Natural killer cell (primary cell): ENCODE results near the gene GRK6. TPM values are rescaled to one million over a fixed set of nuclear protein-coding genes. Genes with fewer than 3 reads are reported as not detected.

ENCODE experiments used
- ATAC-seq, 3 donors: fragments of 150-1000 bp in 2 of 3; fragments of 200-7000 bp in 1 of 3; cut with Tn5 transposase; 1 replicate in 1 of 3; 2 replicates in 2 of 3; pipeline ENCODE4 v1.10.0; 2021; ENCODE audit warnings: mild to moderate bottlenecking in 2 of 3, moderate library complexity in 2 of 3
- DNase-seq, 2 donors: peaks; one replicate each; pipeline versions ENCODE4 v3.0.0 to v3.0.0-alpha.2; 2013 to 2021; ENCODE audit warnings: mixed read lengths in 1 of 2
- H3K27ac ChIP-seq: one replicate; pipeline ENCODE4 v1.5.1; 2013; ENCODE audit warnings: mild to moderate bottlenecking, low read length
- H3K27me3 ChIP-seq: one replicate; pipeline ENCODE4 v1.6.1; 2013; ENCODE audit warnings: low read length; ENCODE audit not compliant: control insufficient read depth, insufficient read depth
- H3K36me3 ChIP-seq: one replicate; pipeline ENCODE4 v1.6.1; 2013; ENCODE audit warnings: low read length; ENCODE audit not compliant: control insufficient read depth, insufficient read depth
- H3K4me1 ChIP-seq: one replicate; pipeline ENCODE4 v1.6.1; 2013; ENCODE audit warnings: low read length; ENCODE audit not compliant: control insufficient read depth, insufficient read depth
- H3K4me3 ChIP-seq: one replicate; pipeline ENCODE4 v1.5.1; 2013; ENCODE audit warnings: low read length
- H3K9me3 ChIP-seq: one replicate; pipeline ENCODE4 v1.6.1; 2013; ENCODE audit warnings: low read length; ENCODE audit not compliant: control insufficient read depth, insufficient read depth
- H3K27ac Mint-ChIP-seq, 2 donors: one replicate each; pipeline ENCODE4 v1.8.0; 2022; ENCODE audit warnings: mild to moderate bottlenecking in 2 of 2, mixed read lengths in 2 of 2, moderate library complexity in 1 of 2
- H3K27me3 Mint-ChIP-seq, 2 donors: one replicate each; pipeline ENCODE4 v1.8.0; 2022; ENCODE audit warnings: low read depth in 2 of 2, mixed read lengths in 2 of 2
- H3K36me3 Mint-ChIP-seq: one replicate; pipeline ENCODE4 v1.8.0; 2022; ENCODE audit warnings: mixed read lengths
- H3K4me1 Mint-ChIP-seq, 2 donors: one replicate each; pipeline ENCODE4 v1.8.0; 2022; ENCODE audit warnings: mixed read lengths in 2 of 2
- H3K4me3 Mint-ChIP-seq: one replicate; pipeline ENCODE4 v1.8.0; 2022; ENCODE audit warnings: mild to moderate bottlenecking, moderate library complexity, mixed read lengths
- H3K9me3 Mint-ChIP-seq, 2 donors: one replicate each; pipeline ENCODE4 v1.8.0; 2022; ENCODE audit warnings: mixed read lengths in 2 of 2
- WGBS: methylation state at CpG from one replicate; pipeline ENCODE4 v1.1.7; 2013; ENCODE audit warnings: missing lambda C conversion rate; ENCODE audit not compliant: insufficient coverage; 5-methylcytosine and 5-hydroxymethylcytosine counted together
- intact Hi-C: fragments of 100-400 bp; cut with micrococcal nuclease; formaldehyde crosslinking; loops from one replicate; pipeline ENCODE4 v1.14.2; 2022
- total RNA-seq, 4 donors: library from RNA; stranded (reverse); fragments of 120-200 nt in 1 of 4; gene quantifications; one replicate each; pipeline versions ENCODE4 v1.2.3 to v1.2.4, GENCODE V29; 2013 to 2022
- TF ChIP-seq, protein P1 (sequence below): fragments of 200-600 bp; IDR thresholded peaks from one replicate; pipeline ENCODE4 v1.8.0; 2022; ENCODE audit warnings: antibody characterized with exemption

Gene GRK6
- total RNA-seq, 3 donors from 2014 or later (not counting 1 experiment from before 2014, with no cell fraction given): 173 to 221 (median 190) TPM

DNA sequence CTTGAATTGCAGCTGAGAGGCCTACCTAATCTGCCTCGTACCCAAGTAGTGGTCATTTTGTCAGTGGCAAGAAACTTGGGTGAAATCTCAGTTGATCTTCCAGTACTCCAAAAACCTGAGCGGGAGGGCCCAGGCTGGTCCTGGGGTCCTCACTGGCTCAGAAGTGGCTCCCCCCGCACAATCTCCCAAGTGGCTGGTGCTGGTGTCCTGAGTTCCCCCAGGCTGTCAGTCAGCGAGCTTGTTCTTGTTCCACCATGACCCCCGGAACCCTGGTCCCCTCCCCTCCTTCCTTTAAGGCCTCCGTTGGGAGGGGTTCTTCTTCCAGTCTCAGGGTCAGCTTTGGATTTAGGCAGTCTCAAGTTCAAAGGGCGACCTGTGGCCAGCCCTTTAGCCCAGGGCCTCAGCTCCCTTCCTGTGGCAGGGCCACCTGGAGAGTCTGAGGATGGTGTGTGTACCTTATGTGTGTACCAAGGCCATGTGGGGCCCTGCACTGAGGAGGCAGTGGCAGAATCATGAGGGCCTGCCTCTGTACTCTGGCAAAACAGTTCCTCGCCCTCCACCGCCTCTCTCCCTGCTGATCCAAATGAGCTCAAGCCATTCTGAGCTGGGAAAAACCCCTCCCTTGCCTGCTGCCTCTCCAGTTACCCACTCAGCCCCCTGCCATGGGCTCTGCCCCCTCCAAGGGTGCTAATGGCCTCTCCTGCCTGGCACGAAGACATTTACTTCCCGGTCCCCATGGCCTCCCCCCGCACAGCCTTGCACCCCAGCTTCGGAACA is 51.4 kb downstream of the GRK6 start:
- intact Hi-C loops: no loop called here
- no peak for ATAC-seq

GRCh38 chr5:177478711-177479646 is 52.5 kb downstream of the GRK6 start:
- DNase-seq: peak; percentile 47 to 65
- peak; percentile 87 to 92 (median 87) for ATAC-seq
- H3K9me3 Mint-ChIP-seq: no peaks in the 10 kb centered on the region
- H3K4me1 ChIP-seq: peaks cover 32% of the 10 kb centered on the region
- H3K27ac Mint-ChIP-seq: peak overlapping the region; percentile 83 to 92
- peak overlapping the region; percentile 29 for H3K27ac ChIP-seq
- H3K4me3 ChIP-seq: no peak overlapping the region
- H3K27me3 Mint-ChIP-seq: peaks cover 0 to 14% of the 10 kb centered on the region in 2 donors
- TF ChIP-seq, protein P1, sequence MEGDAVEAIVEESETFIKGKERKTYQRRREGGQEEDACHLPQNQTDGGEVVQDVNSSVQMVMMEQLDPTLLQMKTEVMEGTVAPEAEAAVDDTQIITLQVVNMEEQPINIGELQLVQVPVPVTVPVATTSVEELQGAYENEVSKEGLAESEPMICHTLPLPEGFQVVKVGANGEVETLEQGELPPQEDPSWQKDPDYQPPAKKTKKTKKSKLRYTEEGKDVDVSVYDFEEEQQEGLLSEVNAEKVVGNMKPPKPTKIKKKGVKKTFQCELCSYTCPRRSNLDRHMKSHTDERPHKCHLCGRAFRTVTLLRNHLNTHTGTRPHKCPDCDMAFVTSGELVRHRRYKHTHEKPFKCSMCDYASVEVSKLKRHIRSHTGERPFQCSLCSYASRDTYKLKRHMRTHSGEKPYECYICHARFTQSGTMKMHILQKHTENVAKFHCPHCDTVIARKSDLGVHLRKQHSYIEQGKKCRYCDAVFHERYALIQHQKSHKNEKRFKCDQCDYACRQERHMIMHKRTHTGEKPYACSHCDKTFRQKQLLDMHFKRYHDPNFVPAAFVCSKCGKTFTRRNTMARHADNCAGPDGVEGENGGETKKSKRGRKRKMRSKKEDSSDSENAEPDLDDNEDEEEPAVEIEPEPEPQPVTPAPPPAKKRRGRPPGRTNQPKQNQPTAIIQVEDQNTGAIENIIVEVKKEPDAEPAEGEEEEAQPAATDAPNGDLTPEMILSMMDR: no peak
- H3K36me3 ChIP-seq: no peaks in the 10 kb centered on the region
- intact Hi-C loops: no loop called here
- H3K4me1 Mint-ChIP-seq: peaks cover 17 to 44% of the 10 kb centered on the region in 2 donors
- H3K27me3 ChIP-seq: peaks cover 6% of the 10 kb centered on the region
- 30% methylated on average over 18 of the region's 18 CpGs for WGBS
- H3K36me3 Mint-ChIP-seq: no peaks in the 10 kb centered on the region
- peak overlapping the region; percentile 85 for H3K4me3 Mint-ChIP-seq
- no peaks in the 10 kb centered on the region for H3K9me3 ChIP-seq

More for the DNA sequence above, 51.4 kb downstream of the GRK6 start:
- Histone ChIP-seq H3K27ac (no peak overlapping the region), H3K9me3 (no peaks in the 10 kb centered on the region), H3K4me3 (no peak overlapping the region), H3K36me3 (no peaks in the 10 kb centered on the region), H3K4me1 (peaks cover 34% of the 10 kb centered on the region), H3K27me3 (peaks cover 8% of the 10 kb centered on the region)
- Mint-ChIP-seq H3K4me3 (no peak overlapping the region), H3K27ac (peak overlapping the region; percentile 83 to 92), H3K4me1 (peaks cover 17 to 47% of the 10 kb centered on the region in 2 donors), H3K9me3 (no peaks in the 10 kb centered on the region), H3K36me3 (no peaks in the 10 kb centered on the region), H3K27me3 (peaks cover 0 to 16% of the 10 kb centered on the region in 2 donors)
- WGBS: 98% methylated on average over 13 of the region's 13 CpGs
- DNase-seq: no peak
- TF ChIP-seq, protein P1: no peak

GRCh38 chr5:177479774-177480173 is 53.3 kb downstream of the GRK6 start:
- Histone ChIP-seq H3K27me3 (peaks cover 2% of the 10 kb centered on the region), H3K4me1 (peaks cover 31% of the 10 kb centered on the region), H3K27ac (peak overlapping the region; percentile 29), H3K36me3 (no peaks in the 10 kb centered on the region), H3K9me3 (no peaks in the 10 kb centered on the region), H3K4me3 (no peak overlapping the region)
- ATAC-seq: no peak
- no peaks in the 10 kb centered on the region for H3K36me3 Mint-ChIP-seq
- H3K4me3 Mint-ChIP-seq: peak overlapping the region; percentile 85
- H3K4me1 Mint-ChIP-seq: peaks cover 17 to 36% of the 10 kb centered on the region in 2 donors
- peak overlapping the region; percentile 83 to 92 for H3K27ac Mint-ChIP-seq
- DNase-seq: no peak
- intact Hi-C loops: no loop called here
- H3K9me3 Mint-ChIP-seq: no peaks in the 10 kb centered on the region
- WGBS: 77% methylated on average over 14 of the region's 14 CpGs
- TF ChIP-seq, protein P1: no peak
- peaks cover 0 to 9% of the 10 kb centered on the region in 2 donors for H3K27me3 Mint-ChIP-seq
